H1 (cell line): ENCODE data around the gene EPN3. TPM values are rescaled to one million over a fixed set of nuclear protein-coding genes. Genes with fewer than 3 reads are reported as not detected.

Experiments used
- CTCF ChIA-PET: fragments of 300-600 bp; sonication (Branson Sonifier 250); formaldehyde crosslinking; loops from one replicate; lab custom pipeline; 2021; ENCODE audit not compliant: partially characterized antibody; lab: Charles Lee
- POLR2A ChIA-PET: fragments of 300-600 bp; sonication (Branson Sonifier 250); formaldehyde crosslinking; loops from one replicate; lab custom pipeline; 2021; ENCODE audit warnings: inconsistent platforms; ENCODE audit not compliant: partially characterized antibody; lab: Charles Lee
- DNase-seq, 2 experiments: peaks; one replicate each; pipeline versions ENCODE4 v3.0.0 to v3.0.0-alpha.2; 2010 to 2022; ENCODE audit warnings: low spot score in 2 of 2, low read depth in 1 of 2, mixed read lengths in 1 of 2
- FAIRE-seq: peaks from 2 replicates; lab custom pipeline; 2011; peaks lifted over from hg19 to GRCh38; lab: Jason Lieb, UNC
- H2AFZ ChIP-seq: 2 replicates; pipeline ENCODE4 v1.8.1; 2012; ENCODE audit warnings: low read length, inconsistent platforms
- H2AK5ac ChIP-seq: 2 replicates; pipeline ENCODE4 v1.6.1; 2013; ENCODE audit warnings: low read depth, low read length
- H2BK120ac ChIP-seq: replicated peaks from 2 replicates; pipeline ENCODE3; 2013; ENCODE audit warnings: low read depth, low read length, inconsistent platforms
- H2BK12ac ChIP-seq: 2 replicates; pipeline ENCODE4 v1.6.1; 2013; ENCODE audit warnings: low read depth, low read length
- H2BK15ac ChIP-seq: 2 replicates; pipeline ENCODE4 v1.6.1; 2013; ENCODE audit warnings: low read length
- H2BK20ac ChIP-seq: 2 replicates; pipeline ENCODE4 v1.6.1; 2013; ENCODE audit warnings: low read length
- H2BK5ac ChIP-seq: 2 replicates; pipeline ENCODE4 v1.6.1; 2013; ENCODE audit warnings: low read depth, low read length
- H3K14ac ChIP-seq: 2 replicates; pipeline ENCODE4 v1.6.1; 2013; ENCODE audit warnings: inconsistent platforms; ENCODE audit not compliant: insufficient read length
- H3K18ac ChIP-seq: 2 replicates; pipeline ENCODE4 v1.6.1; 2013; ENCODE audit warnings: low read length; ENCODE audit errors: extremely low read depth
- H3K23ac ChIP-seq: 2 replicates; pipeline ENCODE4 v1.6.1; 2013; ENCODE audit warnings: inconsistent platforms; ENCODE audit not compliant: insufficient read length
- H3K23me2 ChIP-seq: 2 replicates; pipeline ENCODE4 v1.6.1; 2013; ENCODE audit warnings: low read depth, low read length
- H3K27ac ChIP-seq: 2 replicates; pipeline ENCODE4 v1.6.1; 2011; ENCODE audit warnings: low read depth, low read length, inconsistent platforms
- H3K27me3 ChIP-seq, 4 experiments: replicated peaks in 1 of 4; 1 replicate in 1 of 4; 2 replicates in 3 of 4; pipeline versions ENCODE4 v1.6.1 to v1.8.1; 2011 to 2013; ENCODE audit warnings: low read length in 3 of 4, mild to moderate bottlenecking in 3 of 4, inconsistent platforms in 2 of 4, mixed read lengths in 2 of 4, moderate library complexity in 1 of 4; ENCODE audit not compliant: control insufficient read depth in 3 of 4, insufficient read depth in 3 of 4; ENCODE audit errors: extremely low read depth in 1 of 4
- H3K36me3 ChIP-seq, 4 experiments: 2 replicates each; pipeline versions ENCODE4 v1.6.1 to v1.8.1; 2011 to 2013; ENCODE audit warnings: mild to moderate bottlenecking in 4 of 4, low read length in 3 of 4, moderate library complexity in 2 of 4, control low read depth in 1 of 4, inconsistent platforms in 1 of 4; ENCODE audit not compliant: insufficient read depth in 4 of 4, control insufficient read depth in 2 of 4
- H3K4ac ChIP-seq: replicated peaks from 2 replicates; pipeline ENCODE3; 2013; ENCODE audit warnings: low read length, low read depth, mixed read lengths, inconsistent platforms; ENCODE audit not compliant: insufficient read length
- H3K4me1 ChIP-seq, 4 experiments: replicated peaks in 1 of 4; 1 replicate in 1 of 4; 2 replicates in 3 of 4; pipeline versions ENCODE4 v1.6.1 to v1.8.1; 2011 to 2013; ENCODE audit warnings: low read length in 3 of 4, inconsistent platforms in 2 of 4, mixed read lengths in 1 of 4; ENCODE audit not compliant: insufficient read depth in 4 of 4, control insufficient read depth in 3 of 4
- H3K4me2 ChIP-seq, 2 experiments: 2 replicates each; pipeline versions ENCODE4 v1.6.1 to v1.8.1; 2011 to 2013; ENCODE audit warnings: low read depth in 2 of 2, low read length in 2 of 2, control low read depth in 1 of 2, inconsistent platforms in 1 of 2, mild to moderate bottlenecking in 1 of 2; ENCODE audit not compliant: insufficient read depth in 1 of 2
- H3K4me3 ChIP-seq, 4 experiments: fragments of 200-600, 300-600 bp in 1 of 4; sonication (generic), shearing (Covaris generic), sonication (Bioruptor Twin) in 1 of 4; 2 replicates each; pipeline versions ENCODE4 v1.5.1 to v1.8.1; 2011 to 2016; ENCODE audit warnings: low read length in 4 of 4, low read depth in 3 of 4, control low read depth in 2 of 4, inconsistent platforms in 2 of 4, mild to moderate bottlenecking in 2 of 4, mixed read lengths in 1 of 4, moderate library complexity in 1 of 4; ENCODE audit not compliant: insufficient read depth in 2 of 4; ENCODE audit errors: extremely low read depth in 1 of 4
- H3K56ac ChIP-seq: replicated peaks from 2 replicates; pipeline ENCODE3; 2013; ENCODE audit warnings: low read depth, mild to moderate bottlenecking, mixed read lengths, low read length, inconsistent platforms; ENCODE audit not compliant: insufficient read length
- H3K79me1 ChIP-seq: 2 replicates; pipeline ENCODE4 v1.6.1; 2013; ENCODE audit warnings: low read depth, low read length, control low read depth
- H3K79me2 ChIP-seq, 2 experiments: 2 replicates each; pipeline versions ENCODE4 v1.6.1 to v1.8.1; 2012 to 2013; ENCODE audit warnings: low read length in 2 of 2, mild to moderate bottlenecking in 2 of 2, inconsistent platforms in 1 of 2; ENCODE audit not compliant: insufficient read depth in 2 of 2, control insufficient read depth in 1 of 2
- H3K9ac ChIP-seq, 4 experiments: replicated peaks in 1 of 4; 1 replicate in 1 of 4; 2 replicates in 3 of 4; pipeline versions ENCODE4 v1.6.1 to v1.8.1; 2011 to 2013; ENCODE audit warnings: low read depth in 3 of 4, low read length in 3 of 4, control low read depth in 2 of 4, mild to moderate bottlenecking in 2 of 4, moderate library complexity in 2 of 4, inconsistent platforms in 1 of 4; ENCODE audit errors: extremely low read depth in 1 of 4
- H3K9me3 ChIP-seq, 2 experiments: 2 replicates each; pipeline versions ENCODE4 v1.6.1 to v1.8.1; 2012 to 2013; ENCODE audit warnings: mild to moderate bottlenecking in 2 of 2, moderate library complexity in 2 of 2, control low read depth in 1 of 2, inconsistent platforms in 1 of 2, low read depth in 1 of 2, low read length in 1 of 2, mixed read lengths in 1 of 2; ENCODE audit not compliant: insufficient read depth in 2 of 2
- H4K20me1 ChIP-seq, 2 experiments: replicated peaks in 1 of 2; 2 replicates each; pipeline versions ENCODE3 to v1.8.1; 2011 to 2013; ENCODE audit warnings: inconsistent platforms in 2 of 2, low read length in 2 of 2, mild to moderate bottlenecking in 1 of 2; ENCODE audit not compliant: insufficient read depth in 2 of 2, control insufficient read depth in 1 of 2
- H4K5ac ChIP-seq: 2 replicates; pipeline ENCODE4 v1.6.1; 2013; ENCODE audit warnings: low read length, low read depth, mixed read lengths, inconsistent platforms; ENCODE audit not compliant: insufficient read length
- H4K8ac ChIP-seq: 2 replicates; pipeline ENCODE4 v1.8.0; 2013; ENCODE audit warnings: mild to moderate bottlenecking, moderate library complexity, low read length, inconsistent platforms; ENCODE audit not compliant: insufficient read depth; ENCODE audit errors: extremely low read depth
- H4K91ac ChIP-seq: replicated peaks from 2 replicates; pipeline ENCODE3; 2013; ENCODE audit warnings: low read length, mixed read lengths, inconsistent platforms; ENCODE audit not compliant: insufficient read length
- ATF3 ChIP-seq: IDR thresholded peaks from 2 replicates; pipeline ENCODE4 v1.6.1; 2011; ENCODE audit warnings: low read depth, mild to moderate bottlenecking, low read length; ENCODE audit not compliant: insufficient read depth
- CEBPB ChIP-seq: IDR thresholded peaks from 2 replicates; pipeline ENCODE4 v1.6.1; 2012; ENCODE audit warnings: low read depth, low read length
- CTBP2 ChIP-seq: IDR thresholded peaks from 2 replicates; pipeline ENCODE4 v1.7.0; 2011; ENCODE audit warnings: borderline replicate concordance, mild to moderate bottlenecking, moderate library complexity, mixed read lengths, low read length; ENCODE audit not compliant: insufficient read depth, insufficient read length
- MAFK ChIP-seq: IDR thresholded peaks from 2 replicates; pipeline ENCODE4 v1.6.1; 2012; ENCODE audit warnings: low read depth, mild to moderate bottlenecking, improper control_type of control experiment, low read length
- NANOG ChIP-seq: IDR thresholded peaks from 2 replicates; pipeline ENCODE4 v1.6.1; 2011; ENCODE audit warnings: low read length, low read depth, mild to moderate bottlenecking, inconsistent platforms; ENCODE audit not compliant: insufficient read depth, poor library complexity, severe bottlenecking
- POLR2A ChIP-seq, 2 experiments: IDR thresholded peaks; 1 replicate in 1 of 2; 2 replicates in 1 of 2; pipeline ENCODE4 v1.6.1; 2011; ENCODE audit warnings: low read depth in 2 of 2, low read length in 2 of 2, mild to moderate bottlenecking in 2 of 2; ENCODE audit errors: control extremely low read depth in 1 of 2
- POLR2AphosphoS5 ChIP-seq: IDR thresholded peaks from 2 replicates; pipeline ENCODE4 v1.6.1; 2011; ENCODE audit warnings: low read depth, low read length
- RXRA ChIP-seq: IDR thresholded peaks from 2 replicates; pipeline ENCODE4 v1.6.1; 2011; ENCODE audit warnings: low read depth, mild to moderate bottlenecking, low read length, moderate library complexity; ENCODE audit not compliant: insufficient read depth
- TAF7 ChIP-seq: optimal IDR thresholded peaks from 2 replicates; pipeline ENCODE3; 2011; ENCODE audit warnings: low read depth, mild to moderate bottlenecking, inconsistent platforms, low read length, moderate library complexity, borderline replicate concordance
- TBP ChIP-seq: IDR thresholded peaks from 2 replicates; pipeline ENCODE4 v1.6.1; 2011; ENCODE audit warnings: low read depth, low read length, improper control_type of control experiment
- ZNF274 ChIP-seq: IDR thresholded peaks from 2 replicates; pipeline ENCODE4 v1.7.0; 2012; ENCODE audit warnings: low read length, borderline replicate concordance; ENCODE audit errors: extremely low read depth
- WGBS, 2 experiments: shearing (Covaris generic) in 1 of 2; methylation state at CpG; one replicate each; pipeline versions ENCODE4 v1.1.6 to v1.1.7; 2013 to 2015; ENCODE audit warnings: low lambda C conversion rate in 2 of 2, mixed read lengths in 2 of 2, inconsistent platforms in 1 of 2, low coverage in 1 of 2, missing lambda C conversion rate in 1 of 2; ENCODE audit not compliant: insufficient replicate concordance in 2 of 2, insufficient coverage in 1 of 2, insufficient read length in 1 of 2; ENCODE audit errors: extremely low coverage in 1 of 2, missing lambda C conversion rate in 1 of 2; 5-methylcytosine and 5-hydroxymethylcytosine counted together
- polyA plus RNA-seq, 7 experiments: library from polyadenylated mRNA; depleted of rRNA in 3 of 7; stranded (reverse) in 5 of 7; unstranded in 2 of 7; fragments of >200 nt in 5 of 7; fragments of 200-250 nt in 2 of 7; gene quantifications; 1 replicate in 5 of 7; 2 replicates in 1 of 7; 4 replicates in 1 of 7; pipeline versions ENCODE4 v1.2.1 to v1.2.3, GENCODE V29; 2011 to 2013; ENCODE audit warnings: missing spikeins in 2 of 7, mixed read lengths in 2 of 7
- total RNA-seq: library from RNA; stranded (reverse); fragmentation: NEBNext Ultra II Directional; extraction: Animal tissue kit (Norgen Biotek cat#: 25700); gene quantifications from 2 replicates; pipeline ENCODE4 v1.2.1, GENCODE V29; 2021

The EPN3 gene
- total and polyA plus RNA-seq, 2 of the 8 experiments (the other 6 are each of a cell fraction or from before 2014, with no cell fraction given): 6.7 to 7.9 TPM

DNA sequence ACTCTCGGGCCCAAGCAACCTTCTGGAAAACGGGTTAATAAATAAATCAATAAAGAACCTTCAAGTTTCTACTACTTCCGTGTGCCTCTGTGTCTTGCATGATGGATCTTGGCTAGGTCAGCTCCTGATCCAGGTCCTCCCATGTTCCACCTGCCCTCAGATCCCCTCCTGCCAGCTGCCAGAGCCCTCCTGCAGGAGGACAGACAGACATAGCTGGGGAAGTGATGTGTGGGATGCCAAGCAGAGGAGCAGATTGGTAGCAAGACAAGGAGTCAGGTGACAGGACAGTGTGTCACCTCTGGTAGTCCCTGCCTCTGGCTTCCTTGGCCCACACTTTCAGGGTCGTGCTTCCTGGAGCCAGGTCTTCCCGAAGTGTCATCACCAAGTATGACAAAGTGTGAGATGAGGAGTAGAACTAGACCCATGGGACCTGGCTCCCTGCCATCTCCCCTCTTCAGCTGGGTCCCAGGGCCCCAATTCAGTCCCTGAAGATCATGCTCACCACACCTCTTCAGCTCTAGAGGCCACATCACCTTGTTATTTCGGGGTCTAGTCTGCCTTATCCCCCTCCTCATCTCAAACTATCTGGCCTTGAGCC is 1.0 kb upstream of the EPN3 start:
- Histone ChIP-seq H2BK12ac (peak overlapping the region; percentile 63; the same call in 1 of the 2 replicates), H3K79me1 (no peaks in the 10 kb centered on the region)
- WGBS, 2 experiments: 86% methylated on average over 6 of the region's 6 CpGs; no CpG with 5 or more reads in 1 of the 2 experiments
- TF ChIP-seq POLR2AphosphoS5 (no peak), ATF3 (no peak), ZNF274 (no peak), POLR2A (IDR thresholded peaks at IDR 0.05; ENCODE audit: control extremely low read depth in 1 of 2, low read depth in 2 of 2, low read length in 2 of 2) (no peak), CTBP2 (no peak), RXRA (no peak), TBP (no peak), MAFK (no peak), TAF7 (no peak), CEBPB (no peak), NANOG (no peak)

More for the DNA sequence above, 1.0 kb upstream of the EPN3 start:
- Histone ChIP-seq H3K4me1 (peaks cover 5 to 29% (median 21%) of the 10 kb centered on the region in 4 experiments), H4K8ac (no peak overlapping the region), H4K20me1 (no peaks in the 10 kb centered on the region), H3K9ac (no peak overlapping the region), H3K23me2 (peaks cover 17% of the 10 kb centered on the region), H2BK120ac (no peak overlapping the region), H3K56ac (no peak overlapping the region), H3K23ac (no peak overlapping the region), H3K18ac (no peak overlapping the region; the same call in 1 of the 2 replicates), H2AK5ac (peak overlapping the region; percentile 26; the same call in 1 of the 2 replicates), H2BK15ac (peak overlapping the region; percentile 1; the same call in 1 of the 2 replicates), H2BK20ac (peak overlapping the region; percentile 17; the same call in 1 of the 2 replicates), H3K27me3 (peaks cover 0 to 21% (median 10%) of the 10 kb centered on the region in 4 experiments; a peak in 4 of 7 replicates), H3K4me2 (peak overlapping the region; percentile 96 to 99; a peak in 2 of 4 replicates), H3K27ac (no peak overlapping the region), H3K4ac (no peak overlapping the region), H3K9me3 (no peaks in the 10 kb centered on the region), H3K4me3 (peak overlapping the region in 1 of 4 experiments; percentile 73; a peak in 1 of 8 replicates), H3K79me2 (0 out of 4 replicates have a peak, but pooled peaks cover 0 to 2% of the 10 kb centered on the region in 2 experiments), H4K91ac (peak overlapping the region; percentile 88), H2AFZ (no peak overlapping the region), H3K36me3 (no peaks in the 10 kb centered on the region; a peak in 1 of 8 replicates), H4K5ac (no peak overlapping the region), H2BK5ac (no peak overlapping the region), H3K14ac (no peak overlapping the region)
- FAIRE-seq: no peak
- ChIA-PET CTCF (interaction anchor here (0.7 to 5.2 kb wide), 16 partner anchors 9 to 543 kb away, joined by 3 to 36 read pairs (median 4); partner anchors contain the start of gene COL1A1), POLR2A (interaction anchor here (0.8 to 4.3 kb wide), 5 partner anchors 11 to 188 kb away, joined by 3 to 13 read pairs (median 3); partner anchors contain the start of gene LUC7L3)
- no peak for DNase-seq
